Heart right ventricle (tissue), 16 donors: Measurements from ENCODE around the gene TBCCD1. TPM values are rescaled to one million over a fixed set of nuclear protein-coding genes. Genes with fewer than 3 reads are reported as not detected.

Experiments
- ATAC-seq, 8 donors: fragments of 200-7000 bp; cut with Tn5 transposase; one replicate each; pipeline ENCODE4 v1.9.1; 2020; ENCODE audit warnings: mild to moderate bottlenecking in 8 of 8, moderate library complexity in 8 of 8, moderate number of reproducible peaks in 1 of 8
- DNase-seq, 2 donors: peaks; one replicate each; pipeline ENCODE4 v3.0.0-alpha.2; 2020
- H3K27ac ChIP-seq, 10 donors: fragments of 200-600 bp; sonication (generic) in 2 of 10; one replicate each; pipeline versions ENCODE4 v1.5.0 to v1.8.0; 2020 to 2022; ENCODE audit warnings: mild to moderate bottlenecking in 3 of 10
- H3K27me3 ChIP-seq, 7 donors: fragments of 200-600 bp; one replicate each; pipeline ENCODE4 v1.8.0; 2021 to 2022; ENCODE audit warnings: mild to moderate bottlenecking in 2 of 7
- H3K36me3 ChIP-seq, 9 donors: fragments of 200-600 bp; sonication (generic) in 1 of 9; one replicate each; pipeline versions ENCODE4 v1.5.0 to v1.8.0; 2020 to 2022; ENCODE audit warnings: mild to moderate bottlenecking in 2 of 9
- H3K4me1 ChIP-seq, 9 donors: fragments of 200-600 bp; sonication (generic) in 1 of 9; one replicate each; pipeline versions ENCODE4 v1.5.0 to v1.8.0; 2020 to 2022; ENCODE audit warnings: mild to moderate bottlenecking in 4 of 9
- H3K4me3 ChIP-seq, 10 donors: fragments of 200-600 bp; sonication (generic) in 2 of 10; one replicate each; pipeline versions ENCODE4 v1.5.0 to v1.8.0; 2020 to 2022; ENCODE audit warnings: mild to moderate bottlenecking in 7 of 10, moderate library complexity in 2 of 10
- H3K9me3 ChIP-seq, 11 donors: fragments of 200-600 bp in 10 of 11; sonication (generic) in 2 of 11; one replicate each; pipeline versions ENCODE4 v1.5.0 to v1.8.0; 2013 to 2022; ENCODE audit warnings: mild to moderate bottlenecking in 2 of 11, control low read depth in 1 of 11, moderate library complexity in 1 of 11
- WGBS, 2 donors: extraction: QIAGEN DNeasy Blood & Tissue Kit; methylation state at CpG; one replicate each; pipeline ENCODE4 v1.1.7; 2013; ENCODE audit warnings: inconsistent platforms in 1 of 2; 5-methylcytosine and 5-hydroxymethylcytosine counted together
- intact Hi-C, 10 donors: fragments of 100-400 bp; cut with DNase I; formaldehyde crosslinking; loops; one replicate each; pipeline versions ENCODE4 v1.11.1 to v1.14.2; 2022
- polyA plus RNA-seq, 2 donors: library from polyadenylated mRNA; stranded (reverse); fragments of 200-250 nt; gene quantifications; one replicate each; pipeline ENCODE4 v1.2.3, GENCODE V29; 2013
- total RNA-seq, 10 donors: library from RNA; stranded (reverse); fragmentation: NEBNext Ultra II Directional in 3 of 10; extraction: Animal tissue kit (Norgen Biotek cat#: 25700) in 3 of 10; gene quantifications; one replicate each; pipeline versions ENCODE4 v1.2.1 to v1.2.4, GENCODE V29; 2021 to 2023
- TF ChIP-seq, protein P1 (sequence below), 9 donors: fragments of 200-600 bp; sonication (generic) in 2 of 9; IDR thresholded peaks; one replicate each; pipeline versions ENCODE4 v1.5.0 to v1.8.0; 2021 to 2022; ENCODE audit warnings: antibody characterized with exemption in 9 of 9, mild to moderate bottlenecking in 5 of 9, moderate library complexity in 1 of 9
- donor health status: Arrhythmogenic right ventricular cardiomyopathy.
- donor health status: ischemic (EF 13 %, LVEDD 7.1; RV severe dilation, severe dysfunction).
- donor health status: healthy with polysubstance abuse.
- donor health status: DM: no; HTN: yes; CAD: no.
- donor health status: DM: no; HTN: no; CAD: no.
- donor health status: ischemic (EF 25% LVEDD 6.9; RV normal size, moderate dysfunction).
- donor health status: ischemic (EF 25% LVEDD 5.7; RV mildly dilated, moderate dysfunction).
- donor health status: healthy.
- donor health status: DM: yes; HTN: yes; CAD: no.
- donor health status: Ischemic cardiomyopathy.
- donor health status: ischemic (EF 35%, LVEDD 5.7; RV mildly dilated, moderate dysfunction).
- donor health status: nonischemic (EF 11% LVEDD 7.7; RV severe dilation, severe dysfunction).
- donor health status: DM: yes; HTN: yes; CAD: no.
- donor health status: PGD.
- donor health status: ischemic (EF 29% LVEDD 5.4; RV normal size, mild dysfunction).
- donor health status: nonischemic (EF 23%, LVEDD 6.1; RV moderate dilation, normal function).

TBCCD1 gene
- total and polyA plus RNA-seq, 12 donors: 3.1 to 7.9 (median 6.7) TPM

DNA sequence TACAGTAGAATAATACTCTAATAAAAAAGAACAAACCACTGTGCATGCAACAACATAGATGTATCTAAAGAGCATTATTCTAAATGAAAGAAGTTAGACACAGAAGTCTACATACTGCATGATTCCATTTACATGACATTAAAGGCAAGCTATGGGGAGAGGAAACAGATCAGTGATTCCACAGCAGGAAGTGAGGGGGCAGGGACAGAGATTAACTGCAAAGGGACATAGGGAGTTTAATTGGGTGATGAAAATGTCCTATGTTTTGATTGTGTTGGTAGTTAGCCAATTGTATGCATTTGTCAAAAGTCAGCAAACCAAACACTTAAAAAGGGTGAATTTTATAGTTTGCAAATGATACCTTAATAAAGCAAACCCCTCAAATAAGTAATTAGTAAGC lies 36.7 kb downstream of the TBCCD1 start:
- Histone ChIP-seq H3K27me3 (no peaks in the 10 kb centered on the region), H3K9me3 (no peaks in the 10 kb centered on the region), H3K36me3 (no peaks in the 10 kb centered on the region), H3K4me1 (peaks cover 0 to 15% (median 0%) of the 10 kb centered on the region in 9 donors), H3K4me3 (no peak overlapping the region), H3K27ac (no peak overlapping the region)
- no peak for ATAC-seq
- TF ChIP-seq, protein P1, sequence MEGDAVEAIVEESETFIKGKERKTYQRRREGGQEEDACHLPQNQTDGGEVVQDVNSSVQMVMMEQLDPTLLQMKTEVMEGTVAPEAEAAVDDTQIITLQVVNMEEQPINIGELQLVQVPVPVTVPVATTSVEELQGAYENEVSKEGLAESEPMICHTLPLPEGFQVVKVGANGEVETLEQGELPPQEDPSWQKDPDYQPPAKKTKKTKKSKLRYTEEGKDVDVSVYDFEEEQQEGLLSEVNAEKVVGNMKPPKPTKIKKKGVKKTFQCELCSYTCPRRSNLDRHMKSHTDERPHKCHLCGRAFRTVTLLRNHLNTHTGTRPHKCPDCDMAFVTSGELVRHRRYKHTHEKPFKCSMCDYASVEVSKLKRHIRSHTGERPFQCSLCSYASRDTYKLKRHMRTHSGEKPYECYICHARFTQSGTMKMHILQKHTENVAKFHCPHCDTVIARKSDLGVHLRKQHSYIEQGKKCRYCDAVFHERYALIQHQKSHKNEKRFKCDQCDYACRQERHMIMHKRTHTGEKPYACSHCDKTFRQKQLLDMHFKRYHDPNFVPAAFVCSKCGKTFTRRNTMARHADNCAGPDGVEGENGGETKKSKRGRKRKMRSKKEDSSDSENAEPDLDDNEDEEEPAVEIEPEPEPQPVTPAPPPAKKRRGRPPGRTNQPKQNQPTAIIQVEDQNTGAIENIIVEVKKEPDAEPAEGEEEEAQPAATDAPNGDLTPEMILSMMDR (IDR thresholded peaks at IDR 0.05): no peak
- intact Hi-C loops: loop anchor here in 1 of 10 donors (10.0 kb wide), 1 partner anchor 276 kb away; no protein-coding TSS in a partner anchor
- no peak for DNase-seq

DNA sequence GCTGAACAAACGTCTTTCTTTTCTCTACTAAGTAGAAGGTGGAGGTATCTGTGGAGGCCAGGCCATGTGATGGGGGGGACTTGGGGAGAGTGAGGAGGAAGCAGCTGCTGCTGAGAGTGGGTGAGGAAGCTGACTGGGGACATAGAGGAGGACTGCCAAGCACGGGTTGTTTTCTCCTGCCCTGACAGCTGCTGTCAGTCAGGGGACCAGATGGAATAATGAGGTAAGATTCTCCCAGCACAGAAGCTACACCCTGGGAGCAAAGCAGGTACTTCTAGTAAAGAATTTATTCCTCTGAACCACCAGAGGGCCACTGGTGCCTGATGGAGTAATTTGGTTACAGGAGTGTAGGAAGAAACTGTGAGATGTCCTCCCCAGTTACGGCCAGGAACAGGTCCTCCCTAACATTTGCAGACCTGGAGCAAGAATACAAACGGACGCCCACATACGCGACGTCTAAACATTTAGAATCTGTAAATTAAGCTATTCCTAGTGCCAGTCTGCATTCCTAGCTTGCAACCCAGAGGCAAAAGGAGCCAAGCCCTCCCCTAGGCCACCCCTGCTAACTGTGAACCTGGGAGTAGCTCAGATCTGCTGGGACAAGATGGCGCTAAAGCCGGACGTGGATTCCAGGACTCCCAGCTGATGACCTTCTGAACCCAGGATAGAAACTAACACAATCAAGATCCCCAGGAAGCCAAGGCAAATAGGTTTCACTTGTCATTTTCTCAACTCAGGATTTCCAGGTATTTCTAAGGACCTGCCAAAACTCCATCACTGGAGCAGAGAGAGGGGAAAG lies 37.7 kb downstream of the TBCCD1 start:
- intact Hi-C loops: no loop called here
- Histone ChIP-seq H3K4me3 (no peak overlapping the region), H3K4me1 (peaks cover 0 to 14% (median 0%) of the 10 kb centered on the region in 9 donors), H3K36me3 (no peaks in the 10 kb centered on the region), H3K27ac (no peak overlapping the region), H3K9me3 (no peaks in the 10 kb centered on the region), H3K27me3 (no peaks in the 10 kb centered on the region)
- DNase-seq: no peak
- ATAC-seq: no peak
- TF ChIP-seq, protein P1 (IDR thresholded peaks at IDR 0.05): no peak
- 81 to 82% methylated on average over 11 of the region's 11 CpGs for WGBS, 2 donors

DNA sequence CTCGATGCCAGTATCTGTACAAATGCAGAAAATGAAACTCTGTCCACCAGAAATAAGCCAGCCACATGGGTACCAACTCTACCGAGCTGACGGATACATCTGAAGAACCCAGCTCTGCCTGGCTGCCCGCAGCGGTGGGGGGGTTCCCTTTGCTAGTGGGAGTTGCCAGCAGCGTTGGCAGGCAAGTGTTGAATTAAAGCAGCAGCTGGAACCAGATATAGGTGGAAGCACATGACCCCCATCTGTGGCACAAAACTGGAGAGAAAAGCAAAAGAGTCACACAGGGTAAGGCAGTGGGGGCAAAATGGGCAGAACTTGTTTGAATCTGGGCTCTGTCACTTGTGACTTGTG lies 40.9 kb downstream of the TBCCD1 start:
- intact Hi-C loops: no loop called here
- H3K36me3 ChIP-seq: no peaks in the 10 kb centered on the region
- ATAC-seq: no peak

DNA sequence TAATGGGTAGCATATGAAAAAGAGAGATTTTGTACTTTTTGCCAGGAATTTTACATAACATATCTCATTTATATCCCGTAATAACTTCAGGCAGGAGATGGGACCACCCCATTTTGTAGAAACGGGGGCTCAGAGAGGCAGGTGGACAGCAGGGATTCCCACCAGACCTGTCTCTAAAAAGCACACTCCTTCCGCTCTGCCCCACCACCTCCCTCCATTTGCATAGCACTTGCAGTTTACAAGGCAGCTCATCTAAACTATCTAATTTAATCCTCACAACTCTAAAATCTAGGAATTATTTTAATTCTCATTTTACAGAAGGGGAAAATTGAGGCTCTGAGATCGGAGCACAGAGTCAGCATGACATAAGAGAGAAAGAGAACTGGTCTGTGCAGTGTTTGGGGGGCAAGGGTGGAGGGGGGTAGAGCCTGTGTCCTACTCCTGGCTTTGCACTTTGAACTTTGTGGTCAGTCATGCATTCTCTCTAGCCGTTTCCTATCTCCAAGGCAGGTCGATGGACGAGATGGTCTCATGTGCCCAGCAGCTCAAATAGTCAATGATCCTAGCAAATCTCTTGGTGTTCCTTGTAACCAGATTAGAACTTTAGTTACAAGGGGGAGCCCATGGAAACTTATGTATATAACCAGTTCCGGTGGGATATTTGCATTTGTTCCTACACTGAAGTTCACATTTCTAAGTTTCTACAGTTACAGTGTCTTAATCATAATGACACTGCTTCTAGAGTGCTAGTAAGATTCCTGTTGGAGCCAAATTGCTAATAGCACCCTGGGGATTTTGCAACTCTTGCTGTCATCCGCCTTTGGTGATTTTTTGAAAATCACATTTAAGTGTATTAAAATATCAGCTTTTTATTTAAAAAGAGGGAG lies 41.5 kb downstream of the TBCCD1 start:
- ATAC-seq (no peak), DNase-seq (no peak)
- WGBS, 2 donors: 77 to 79% methylated on average over 9 of the region's 9 CpGs
- no peaks in the 10 kb centered on the region for H3K4me1 ChIP-seq
- H3K4me3 ChIP-seq: no peak overlapping the region
- intact Hi-C loops: no loop called here
- no peaks in the 10 kb centered on the region for H3K9me3 ChIP-seq
- H3K36me3 ChIP-seq: no peaks in the 10 kb centered on the region
- H3K27ac ChIP-seq: no peak overlapping the region
- TF ChIP-seq, protein P1 (IDR thresholded peaks at IDR 0.05): no peak
- H3K27me3 ChIP-seq: peaks cover 0 to 10% (median 0%) of the 10 kb centered on the region in 7 donors

More for the DNA sequence above, 40.9 kb downstream of the TBCCD1 start:
- Histone ChIP-seq H3K27me3 (peaks cover 0 to 10% (median 0%) of the 10 kb centered on the region in 7 donors), H3K27ac (no peak overlapping the region), H3K4me3 (no peak overlapping the region), H3K4me1 (no peaks in the 10 kb centered on the region), H3K9me3 (no peaks in the 10 kb centered on the region)
- WGBS, 2 donors: 67% methylated on average over 6 of the region's 6 CpGs
- no peak for DNase-seq
- TF ChIP-seq, protein P1 (IDR thresholded peaks at IDR 0.05): no peak
